SK-N-SH treated with all-trans-retinoic acid at 6 μM for 48 hours (cell line): ENCODE data around the gene CDC14C.

ENCODE experiments used
- ATAC-seq: fragments of 200-7000 bp; cut with Tn5 transposase; 3 replicates; pipeline ENCODE4 v1.9.1; 2020; ENCODE audit warnings: mild to moderate bottlenecking, moderate library complexity
- ARNTL ChIP-seq: fragments of 450-650 bp; formaldehyde crosslinking; IDR thresholded peaks from 2 replicates; pipeline ENCODE4 v1.5.0; 2020; ENCODE audit warnings: low read depth, mild to moderate bottlenecking, moderate library complexity, borderline replicate concordance
- BACH2 ChIP-seq: fragments of 250-450 bp; sonication (Bioruptor Pico); IDR thresholded peaks from 2 replicates; pipeline ENCODE4 v1.9.0; 2021; ENCODE audit warnings: mild to moderate bottlenecking, borderline replicate concordance
- CSDC2 ChIP-seq: fragments of 250-450 bp; sonication (Bioruptor Pico); IDR thresholded peaks from 2 replicates; pipeline ENCODE4 v1.5.0; 2020; ENCODE audit warnings: mild to moderate bottlenecking, moderate library complexity
- CSRNP3 ChIP-seq: fragments of 250-450 bp; sonication (Bioruptor Pico); IDR thresholded peaks from 2 replicates; pipeline ENCODE4 v1.5.1; 2021; ENCODE audit warnings: mild to moderate bottlenecking, moderate library complexity
- ESRRG ChIP-seq: fragments of 250-450 bp; sonication (Bioruptor Pico); IDR thresholded peaks from 2 replicates; pipeline ENCODE4 v1.6.1; 2021; ENCODE audit warnings: mild to moderate bottlenecking
- GLIS3 ChIP-seq: fragments of 250-450 bp; sonication (Bioruptor Pico); IDR thresholded peaks from 2 replicates; pipeline ENCODE4 v1.5.0; 2020; ENCODE audit warnings: mild to moderate bottlenecking, moderate library complexity
- ISL1 ChIP-seq: fragments of 250-450 bp; sonication (Bioruptor Pico); IDR thresholded peaks from 2 replicates; pipeline ENCODE4 v2.1.2; 2022; ENCODE audit warnings: mild to moderate bottlenecking, moderate library complexity
- OSR1 ChIP-seq: fragments of 250-450 bp; sonication (Bioruptor Pico); IDR thresholded peaks from 2 replicates; pipeline ENCODE4 v1.8.0; 2022; ENCODE audit warnings: moderate library complexity, mild to moderate bottlenecking, inconsistent platforms
- PATZ1 ChIP-seq: fragments of 250-450 bp; sonication (Bioruptor Pico); IDR thresholded peaks from 2 replicates; pipeline ENCODE4 v1.8.0; 2020; ENCODE audit warnings: mild to moderate bottlenecking, moderate library complexity, borderline replicate concordance
- POU6F1 ChIP-seq: fragments of 250-450 bp; sonication (Bioruptor Pico); IDR thresholded peaks from 2 replicates; pipeline ENCODE4 v1.8.0; 2021; ENCODE audit warnings: low read depth, mild to moderate bottlenecking, moderate library complexity, borderline replicate concordance
- PPARA ChIP-seq: fragments of 250-450 bp; sonication (Bioruptor Pico); IDR thresholded peaks from 2 replicates; pipeline ENCODE4 v1.5.0; 2020; ENCODE audit warnings: mild to moderate bottlenecking, borderline replicate concordance
- RARB ChIP-seq: fragments of 250-450 bp; sonication (Bioruptor Pico); IDR thresholded peaks from 2 replicates; pipeline ENCODE4 v1.8.0; 2021; ENCODE audit warnings: mild to moderate bottlenecking, moderate library complexity
- SNAI2 ChIP-seq: fragments of 250-450 bp; sonication (Bioruptor Pico); IDR thresholded peaks from 2 replicates; pipeline ENCODE4 v1.5.0; 2020; ENCODE audit warnings: mild to moderate bottlenecking, moderate library complexity
- TCF4 ChIP-seq: fragments of 250-450 bp; sonication (Bioruptor Pico); IDR thresholded peaks from 2 replicates; pipeline ENCODE4 v1.8.0; 2021; ENCODE audit warnings: mild to moderate bottlenecking, moderate library complexity, borderline replicate concordance
- TOX ChIP-seq: fragments of 250-450 bp; sonication (Bioruptor Pico); IDR thresholded peaks from 2 replicates; pipeline ENCODE4 v1.8.0; 2021; ENCODE audit warnings: mild to moderate bottlenecking, moderate library complexity, borderline replicate concordance
- TSHZ2 ChIP-seq: fragments of 250-450 bp; sonication (Bioruptor Pico); IDR thresholded peaks from 2 replicates; pipeline ENCODE4 v1.5.0; 2020; ENCODE audit warnings: mild to moderate bottlenecking, moderate library complexity
- ZC3H10 ChIP-seq: fragments of 250-450 bp; sonication (Bioruptor Pico); IDR thresholded peaks from 2 replicates; pipeline ENCODE4 v1.5.1; 2021; ENCODE audit warnings: mild to moderate bottlenecking, moderate library complexity
- ZFP3 ChIP-seq: fragments of 250-450 bp; sonication (Bioruptor Pico); IDR thresholded peaks from 2 replicates; pipeline ENCODE4 v1.5.0; 2020; ENCODE audit warnings: mild to moderate bottlenecking, moderate library complexity
- ZFP30 ChIP-seq: fragments of 450-650 bp; formaldehyde crosslinking; IDR thresholded peaks from 2 replicates; pipeline ENCODE4 v1.5.0; 2022; ENCODE audit warnings: mild to moderate bottlenecking, moderate library complexity
- ZNF70 ChIP-seq: fragments of 450-650 bp; formaldehyde crosslinking; IDR thresholded peaks from 2 replicates; pipeline ENCODE4 v1.5.0; 2020; ENCODE audit warnings: mild to moderate bottlenecking, moderate library complexity
- ZNF8 ChIP-seq: fragments of 450-650 bp; formaldehyde crosslinking; IDR thresholded peaks from 2 replicates; pipeline ENCODE4 v1.5.0; 2020; ENCODE audit warnings: mild to moderate bottlenecking, moderate library complexity

CDC14C gene

GRCh38 chr7:48876087-48876486, 48.3 kb upstream of the CDC14C start (continued):
- no peak for TF ChIP-seq ZFP30 (CRISPR knock-in tag)

- no peak for TF ChIP-seq TSHZ2
- TF ChIP-seq TCF4 (CRISPR knock-in tag), result no peak
- no peak for TF ChIP-seq GLIS3 (CRISPR knock-in tag)
- no peak for TF ChIP-seq BACH2 (CRISPR knock-in tag)
- no peak for TF ChIP-seq ZNF70 (CRISPR knock-in tag)
- TF ChIP-seq PPARA (CRISPR knock-in tag), result no peak
- TF ChIP-seq ESRRG (CRISPR knock-in tag), result no peak
- TF ChIP-seq RARB (CRISPR knock-in tag), result no peak
- no peak for TF ChIP-seq ISL1 (CRISPR knock-in tag)
- TF ChIP-seq POU6F1, result no peak
- TF ChIP-seq ARNTL, result no peak
- no peak for ATAC-seq
Observed at GRCh38 chr7:48880851-48881250, 43.5 kb upstream of the CDC14C start.

GRCh38 chr7:48887500-48887899, 36.8 kb upstream of the CDC14C start:
- no peak for ATAC-seq
- TF ChIP-seq ZNF8 (CRISPR knock-in tag), result no peak
- TF ChIP-seq SNAI2 (CRISPR knock-in tag), result no peak
- TF ChIP-seq ARNTL, result no peak
- TF ChIP-seq TOX (CRISPR knock-in tag), result no peak
- no peak for TF ChIP-seq ESRRG (CRISPR knock-in tag)
- TF ChIP-seq GLIS3 (CRISPR knock-in tag), result no peak
- TF ChIP-seq ZC3H10 (CRISPR knock-in tag), result no peak
- no peak for TF ChIP-seq CSDC2
- TF ChIP-seq ISL1 (CRISPR knock-in tag), result no peak
- no peak for TF ChIP-seq TSHZ2
- no peak for TF ChIP-seq PATZ1 (CRISPR knock-in tag)
- TF ChIP-seq CSRNP3 (CRISPR knock-in tag), result no peak
- no peak for TF ChIP-seq ZFP3 (CRISPR knock-in tag)
- TF ChIP-seq TCF4 (CRISPR knock-in tag), result no peak
- TF ChIP-seq OSR1, result no peak
- TF ChIP-seq ZFP30 (CRISPR knock-in tag), result no peak
- no peak for TF ChIP-seq POU6F1
- no peak for TF ChIP-seq RARB (CRISPR knock-in tag)
